ENCODE results near the gene ACTRT3.

- TF ChIP-seq CTCF (IDR thresholded peaks at IDR 0.05) = no peak
- TF ChIP-seq POLR2AphosphoS5 (IDR thresholded peaks at IDR 0.05; ENCODE audit: low read depth, low read length) = no peak
- no peak for TF ChIP-seq REST (IDR thresholded peaks at IDR 0.05; ENCODE audit: insufficient read depth in 1 of 2, low read depth in 2 of 2, low read length in 1 of 2)
- TF ChIP-seq SIN3A (IDR thresholded peaks at IDR 0.05; ENCODE audit: borderline replicate concordance, insufficient read depth, low read depth, low read length) = no peak
- no peak for TF ChIP-seq TCF7L2 (IDR thresholded peaks at IDR 0.05; ENCODE audit: low read depth, low read length)
Observed at GRCh38 chr3:169809230-169809795, 40.0 kb upstream of the ACTRT3 start.
